ENCODE results near the gene CADM2. TPM values are rescaled to one million over a fixed set of nuclear protein-coding genes. Genes with fewer than 3 reads are reported as not detected.

The CADM2 gene
- total RNA-seq, 6 donors from 2014 or later = under 0.01 to 4.6 (median 1.2) TPM

- Histone ChIP-seq H3K9me3 (no peaks in the 10 kb centered on the region), H3K4me3 (no peak overlapping the region), H3K27ac (no peak overlapping the region), H3K4me1 (no peaks in the 10 kb centered on the region), H3K36me3 (no peaks in the 10 kb centered on the region), H3K27me3 (no peaks in the 10 kb centered on the region)
- ATAC-seq (ENCODE audit: low FRiP score in 2 of 2) (no peak), DNase-seq (no peak)
- TF ChIP-seq EP300 (IDR thresholded peaks at IDR 0.05) = no peak
- TF ChIP-seq POLR2AphosphoS5 (IDR thresholded peaks at IDR 0.05) = no peak
- TF ChIP-seq POLR2A (IDR thresholded peaks at IDR 0.05) = no peak
- no peak for TF ChIP-seq CTCF (IDR thresholded peaks at IDR 0.05)
Observed at GRCh38 chr3:85846940-85847339, 888.2 kb downstream of the CADM2 start.

DNA sequence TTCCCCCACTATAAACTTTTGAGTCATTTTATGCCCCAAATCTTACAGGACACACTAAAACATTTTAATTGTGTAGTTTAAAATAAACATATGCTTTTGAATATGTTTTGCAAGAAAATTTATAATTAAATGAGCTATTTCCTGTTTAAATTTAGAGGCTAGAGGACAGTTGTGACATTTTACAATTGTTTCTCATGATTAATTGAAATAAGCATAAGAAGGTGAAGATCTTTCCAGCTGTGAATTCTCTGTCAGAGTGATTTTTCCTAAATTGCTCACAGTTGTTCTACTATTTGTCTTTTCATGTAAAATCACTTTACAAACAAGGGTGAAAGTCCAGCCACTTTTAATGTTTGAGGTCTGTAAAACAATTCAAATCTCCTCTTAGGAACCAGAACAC is 892.3 kb downstream of the CADM2 start:
- no peak overlapping the region for H3K27ac ChIP-seq
- H3K4me1 ChIP-seq = no peaks in the 10 kb centered on the region
- no peak for DNase-seq
- no peak overlapping the region for H3K4me3 ChIP-seq
- H3K27me3 ChIP-seq = no peaks in the 10 kb centered on the region
- no peaks in the 10 kb centered on the region for H3K9me3 ChIP-seq
- H3K36me3 ChIP-seq = no peaks in the 10 kb centered on the region
- no peak for TF ChIP-seq CTCF (IDR thresholded peaks at IDR 0.05)
- no peak for TF ChIP-seq POLR2AphosphoS5 (IDR thresholded peaks at IDR 0.05)
- no peak for TF ChIP-seq POLR2A (IDR thresholded peaks at IDR 0.05)
- no peak for TF ChIP-seq EP300 (IDR thresholded peaks at IDR 0.05)
- ATAC-seq (ENCODE audit: low FRiP score in 2 of 2) = no peak

- Histone ChIP-seq H3K36me3 (no peaks in the 10 kb centered on the region), H3K9me3 (no peaks in the 10 kb centered on the region), H3K27me3 (no peaks in the 10 kb centered on the region), H3K27ac (no peak overlapping the region), H3K4me3 (no peak overlapping the region), H3K4me1 (no peaks in the 10 kb centered on the region)
- DNase-seq (no peak), ATAC-seq (ENCODE audit: low FRiP score in 2 of 2) (no peak)
- TF ChIP-seq EP300 (IDR thresholded peaks at IDR 0.05) (no peak), CTCF (IDR thresholded peaks at IDR 0.05) (no peak), POLR2AphosphoS5 (IDR thresholded peaks at IDR 0.05) (no peak)
- 81 to 83% methylated on average over 2 of the region's 2 CpGs for WGBS, 2 donors
Observed at GRCh38 chr3:85853805-85854204, 895.0 kb downstream of the CADM2 start.

GRCh38 chr3:85862893-85863455 is 904.2 kb downstream of the CADM2 start:
- TF ChIP-seq POLR2AphosphoS5 (IDR thresholded peaks at IDR 0.05) (no peak), POLR2A (IDR thresholded peaks at IDR 0.05) (no peak), EP300 (IDR thresholded peaks at IDR 0.05) (no peak), CTCF (IDR thresholded peaks at IDR 0.05) (no peak)
- Histone ChIP-seq H3K9me3 (no peaks in the 10 kb centered on the region), H3K4me1 (no peaks in the 10 kb centered on the region), H3K27ac (no peak overlapping the region), H3K27me3 (no peaks in the 10 kb centered on the region), H3K36me3 (no peaks in the 10 kb centered on the region), H3K4me3 (no peak overlapping the region)
- ATAC-seq (ENCODE audit: low FRiP score in 2 of 2) (no peak), DNase-seq (no peak)

GRCh38 chr3:85864896-85865295 is 906.1 kb downstream of the CADM2 start:
- Histone ChIP-seq H3K27ac (no peak overlapping the region), H3K4me3 (no peak overlapping the region), H3K27me3 (no peaks in the 10 kb centered on the region), H3K9me3 (no peaks in the 10 kb centered on the region), H3K4me1 (no peaks in the 10 kb centered on the region), H3K36me3 (no peaks in the 10 kb centered on the region)
- DNase-seq (no peak), ATAC-seq (ENCODE audit: low FRiP score in 2 of 2) (no peak)
- no peak for TF ChIP-seq POLR2A (IDR thresholded peaks at IDR 0.05)
- no peak for TF ChIP-seq EP300 (IDR thresholded peaks at IDR 0.05)
- no peak for TF ChIP-seq POLR2AphosphoS5 (IDR thresholded peaks at IDR 0.05)
- no peak for TF ChIP-seq CTCF (IDR thresholded peaks at IDR 0.05)
- 67 to 82% methylated on average over 1 of the region's 1 CpG for WGBS, 2 donors

Data from upper lobe of left lung (tissue), 6 donors.